ENCODE results near the gene TMEM266.
"Not testable (repeated sequence)": the region's sequence is repeated elsewhere in the genome, so short reads cannot be mapped to it uniquely, and the experiment has no call there.

TMEM266 gene, protein sequence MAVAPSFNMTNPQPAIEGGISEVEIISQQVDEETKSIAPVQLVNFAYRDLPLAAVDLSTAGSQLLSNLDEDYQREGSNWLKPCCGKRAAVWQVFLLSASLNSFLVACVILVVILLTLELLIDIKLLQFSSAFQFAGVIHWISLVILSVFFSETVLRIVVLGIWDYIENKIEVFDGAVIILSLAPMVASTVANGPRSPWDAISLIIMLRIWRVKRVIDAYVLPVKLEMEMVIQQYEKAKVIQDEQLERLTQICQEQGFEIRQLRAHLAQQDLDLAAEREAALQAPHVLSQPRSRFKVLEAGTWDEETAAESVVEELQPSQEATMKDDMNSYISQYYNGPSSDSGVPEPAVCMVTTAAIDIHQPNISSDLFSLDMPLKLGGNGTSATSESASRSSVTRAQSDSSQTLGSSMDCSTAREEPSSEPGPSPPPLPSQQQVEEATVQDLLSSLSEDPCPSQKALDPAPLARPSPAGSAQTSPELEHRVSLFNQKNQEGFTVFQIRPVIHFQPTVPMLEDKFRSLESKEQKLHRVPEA

GRCh38 chr15:76059320-76060117 is at the start of gene TMEM266:
TMEM266 (plus strand) TSS chr15:76059985; CDS start chr15:76134264, 74,279 bp downstream.
- peak; percentile 83 for DNase-seq (ENCODE audit: low spot score)

DNA sequence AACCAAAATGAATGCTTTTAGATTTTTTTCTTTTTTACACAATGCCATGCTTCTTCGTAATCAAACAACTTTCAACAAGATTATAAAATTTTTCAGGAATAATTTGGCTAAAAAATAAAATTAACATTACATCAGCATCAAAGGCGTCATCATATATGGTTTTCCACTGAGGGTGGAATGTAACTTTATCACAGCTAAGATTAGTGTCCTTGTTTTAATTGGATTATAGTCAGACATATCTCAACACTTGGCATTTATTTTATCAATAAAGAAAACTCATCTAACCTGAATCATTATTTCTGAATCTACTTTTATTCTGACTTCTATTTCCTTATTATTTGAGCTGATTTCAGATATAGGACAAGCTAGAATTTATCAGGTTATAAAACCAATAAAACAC is 49.2 kb upstream of the TMEM266 start:
- DNase-seq (ENCODE audit: low spot score) = no peak

DNA sequence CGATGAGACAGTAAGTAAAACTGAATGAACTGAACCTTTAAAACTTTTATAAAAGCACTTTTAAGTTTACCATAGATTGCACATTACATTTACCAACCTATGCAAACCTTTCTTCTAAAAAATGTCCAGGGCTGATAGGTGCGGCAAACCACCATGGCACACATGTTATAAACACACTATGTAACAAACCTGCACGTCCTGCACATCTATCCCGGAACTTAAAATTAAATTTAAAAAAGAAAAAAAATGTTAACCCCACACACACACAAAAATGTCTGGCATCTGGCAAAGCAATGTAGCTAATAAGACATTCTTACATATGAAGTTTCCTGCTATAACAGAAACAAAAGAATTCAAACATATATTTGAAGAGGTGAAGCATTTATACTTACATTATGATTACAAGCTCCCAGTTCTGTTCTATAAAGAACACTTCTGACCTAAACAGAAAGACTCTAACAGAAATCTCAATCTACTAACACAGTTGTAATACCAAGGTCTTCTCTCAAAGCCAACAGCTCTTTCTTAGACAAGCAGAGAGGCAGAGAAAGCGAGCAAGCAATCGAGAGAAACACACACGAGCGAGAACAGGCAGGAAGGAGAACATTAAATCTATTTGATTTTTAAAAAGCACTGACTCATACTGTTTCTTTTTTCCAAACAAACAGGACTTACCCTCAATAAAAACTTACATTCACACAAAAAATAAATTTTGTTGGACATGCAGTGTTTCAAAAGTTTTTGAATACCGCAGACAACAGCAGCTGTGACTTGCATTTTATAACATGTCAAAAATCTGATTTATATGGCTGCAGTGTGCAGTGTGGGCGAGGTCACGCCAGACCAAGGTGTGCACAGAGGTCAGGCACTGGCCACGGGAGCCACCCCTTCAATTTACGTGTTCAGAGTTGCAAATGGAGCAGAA is 47.9 kb upstream of the TMEM266 start, which contains the start of gene NRG4:
NRG4 (minus strand) TSS at position 798 of the 925 bp plus-strand sequence. CDS start 1,194 bp downstream, outside the sequence.
- peak; percentile 6 for DNase-seq (ENCODE audit: low spot score)

- not testable (repeated sequence) for DNase-seq (ENCODE audit: low spot score)
Observed at GRCh38 chr15:76013470-76013869, 46.3 kb upstream of the TMEM266 start.

- DNase-seq (ENCODE audit: low spot score) = no peak
Observed at GRCh38 chr15:76024021-76024768, 35.6 kb upstream of the TMEM266 start.

- DNase-seq (ENCODE audit: low spot score) = no peak
Observed at GRCh38 chr15:76032046-76032445, 27.7 kb upstream of the TMEM266 start.

DNA sequence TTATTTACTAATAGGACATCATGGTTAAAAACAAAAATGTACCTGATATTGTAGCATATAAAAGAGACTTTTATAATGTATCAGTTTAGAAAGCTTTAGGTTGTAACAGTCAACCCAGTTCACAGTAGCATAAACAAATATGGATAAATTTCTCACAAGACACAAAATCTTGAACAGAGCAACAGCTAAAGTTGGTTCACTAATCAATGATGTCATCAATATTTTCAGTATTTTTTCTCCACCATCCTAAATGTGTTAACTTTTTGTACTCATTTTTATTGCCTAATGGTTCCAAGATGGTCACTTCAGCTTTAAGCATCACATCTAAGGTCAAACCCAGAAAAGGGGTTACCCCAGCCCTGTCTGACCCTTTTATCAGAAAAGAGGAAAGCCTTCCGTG is 26.3 kb upstream of the TMEM266 start:
- no peak for DNase-seq (ENCODE audit: low spot score)

- DNase-seq (ENCODE audit: low spot score) = no peak
Observed at GRCh38 chr15:76034111-76034510, 25.7 kb upstream of the TMEM266 start.

DNA sequence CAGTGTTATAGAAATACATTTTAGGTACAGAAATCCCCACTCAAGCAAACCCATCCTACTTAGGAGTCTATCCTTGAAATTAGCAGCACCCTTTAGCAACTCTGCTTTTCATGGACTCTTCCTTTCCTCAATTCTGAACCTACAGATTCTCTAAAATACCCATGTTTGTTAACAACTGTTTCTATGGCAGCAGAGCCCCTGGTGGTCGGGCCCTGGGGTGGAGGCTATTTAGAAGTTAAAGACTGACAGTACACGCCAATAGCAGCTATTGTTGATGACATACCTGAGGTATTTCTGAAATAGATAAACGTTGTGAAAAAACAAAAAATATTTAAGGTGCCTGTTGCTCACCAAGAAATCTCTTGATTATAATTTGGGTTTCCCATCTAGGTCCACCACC is 24.2 kb upstream of the TMEM266 start:
- no peak for DNase-seq (ENCODE audit: low spot score)

DNA sequence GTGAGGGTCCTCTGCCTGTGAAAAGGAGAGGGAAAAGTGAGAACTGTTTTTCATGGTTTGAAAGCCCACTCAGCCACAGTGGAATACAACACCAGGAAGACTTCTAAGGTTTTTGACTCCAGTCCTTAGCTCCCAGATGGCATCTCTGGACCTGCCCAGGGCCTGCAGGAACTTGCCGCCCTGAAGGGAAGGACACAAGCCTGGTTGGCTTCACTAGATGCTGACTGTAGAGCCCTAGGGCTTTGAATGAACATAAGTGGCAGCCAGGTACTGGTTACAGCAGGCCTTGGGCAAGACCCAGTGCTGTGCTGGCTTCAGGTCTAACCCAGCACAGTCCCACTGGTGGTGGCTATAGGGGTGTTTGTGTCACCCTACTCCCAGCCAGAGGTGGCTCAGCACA is 21.3 kb upstream of the TMEM266 start:
- no peak for DNase-seq (ENCODE audit: low spot score)

GRCh38 chr15:76054201-76054600 is 5.6 kb upstream of the TMEM266 start:
- not testable (repeated sequence) for DNase-seq (ENCODE audit: low spot score)

- DNase-seq (ENCODE audit: low spot score) = no peak
Observed at GRCh38 chr15:76056931-76057330, 2.9 kb upstream of the TMEM266 start.

DNA sequence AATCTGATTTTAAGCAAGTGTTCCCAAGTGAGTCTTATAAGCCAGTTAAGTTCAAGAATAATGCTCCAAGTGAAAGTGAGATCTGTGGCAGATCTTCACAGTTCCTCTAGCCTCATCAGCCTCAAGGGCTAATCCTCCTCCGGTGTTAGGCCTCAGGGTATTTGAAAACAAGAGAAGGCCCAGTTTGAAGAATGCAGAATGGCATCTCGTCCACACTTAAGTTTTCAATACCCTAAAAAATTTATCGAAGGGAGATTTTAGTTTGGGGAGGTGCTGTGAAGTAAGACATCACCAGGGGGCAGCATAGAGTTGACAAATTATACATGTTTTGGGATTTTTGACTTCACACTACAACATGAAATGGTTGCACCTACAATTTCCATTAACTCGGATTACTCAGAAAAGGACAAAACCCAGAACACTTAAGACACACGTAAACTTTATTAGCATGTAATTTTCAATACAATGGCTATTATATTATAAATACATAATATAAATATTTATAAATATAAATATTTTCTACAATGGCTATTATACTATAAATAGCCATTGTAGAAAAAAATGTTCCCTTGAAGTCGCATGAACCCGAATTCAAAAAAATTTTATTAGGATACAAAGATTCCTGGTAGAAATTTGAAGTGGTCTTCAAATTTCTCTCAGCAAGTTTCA is 2.3 kb upstream of the TMEM266 start:
- DNase-seq (ENCODE audit: low spot score) = peak; percentile 62

DNA sequence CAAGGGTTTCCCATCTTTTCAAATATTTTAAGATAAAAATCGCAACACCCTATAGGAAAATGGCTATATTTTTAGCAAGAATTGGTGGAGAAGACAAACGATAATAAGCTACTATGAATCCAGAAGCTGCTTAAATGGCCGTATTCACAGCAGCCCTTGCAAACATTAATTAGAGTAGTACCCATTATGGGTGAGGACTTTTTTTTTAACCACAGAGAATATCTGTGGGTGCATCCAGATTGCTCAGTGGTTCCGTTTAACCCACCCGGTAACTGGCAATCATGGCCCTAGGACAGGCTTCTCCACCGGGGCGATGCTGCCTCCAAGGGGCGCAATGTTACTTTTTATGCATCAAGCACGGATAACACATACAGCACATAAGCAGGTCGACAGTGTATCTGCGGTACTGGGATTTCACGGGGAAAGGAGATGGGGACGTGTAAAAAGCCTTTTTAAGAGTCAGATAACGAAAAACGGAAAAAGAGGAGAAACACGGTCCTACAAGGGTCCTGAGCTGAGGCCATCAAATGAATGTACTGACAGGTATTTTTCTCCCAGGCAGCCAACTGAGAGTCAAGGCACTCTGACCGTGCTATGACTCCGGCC is 968 bp upstream of the TMEM266 start:
- DNase-seq (ENCODE audit: low spot score) = no peak

DNA sequence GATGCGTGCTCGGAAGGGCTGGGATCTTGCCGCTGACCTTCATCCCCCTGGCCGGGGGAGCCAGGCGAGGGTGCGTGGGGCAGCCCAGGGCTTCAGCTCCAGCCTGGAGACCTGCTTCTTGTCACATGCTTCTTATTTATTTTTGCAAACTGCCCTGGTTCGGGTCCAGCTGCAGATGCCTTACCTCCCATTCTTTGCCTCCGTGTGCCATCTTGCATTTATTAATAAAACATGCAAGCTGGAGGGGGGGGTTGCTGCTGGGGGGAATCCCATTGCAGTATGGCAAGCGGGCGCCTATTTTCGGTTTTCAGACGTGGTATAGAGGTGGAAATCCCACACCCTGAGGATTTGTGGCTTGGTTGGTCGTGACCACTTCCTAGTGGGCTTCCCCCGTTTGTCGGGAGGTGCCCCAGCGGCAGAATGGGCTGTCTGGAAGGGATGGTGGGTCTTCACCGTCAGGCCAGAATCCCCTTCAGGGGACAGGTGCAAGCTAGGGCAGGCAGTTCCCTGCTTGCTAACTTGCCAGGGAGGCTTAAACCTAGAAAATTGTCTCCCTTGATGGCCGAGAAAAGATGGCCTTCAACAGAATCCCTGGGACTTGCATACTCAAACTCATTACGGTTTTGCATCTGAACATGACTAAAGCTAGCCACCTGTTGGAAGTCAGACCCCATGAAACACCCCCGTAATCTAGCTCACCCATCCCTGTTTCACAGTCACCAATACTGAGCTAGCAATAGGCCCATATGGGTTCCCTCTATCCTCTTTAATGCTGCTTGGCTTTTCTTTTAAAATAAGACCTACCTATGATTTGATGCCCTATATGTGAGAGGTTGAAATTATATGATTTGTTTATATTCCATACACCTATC is 569 bp downstream of the TMEM266 start:
- DNase-seq (ENCODE audit: low spot score) = no peak

- DNase-seq (ENCODE audit: low spot score) = no peak
Observed at GRCh38 chr15:76061700-76062099, 1.9 kb downstream of the TMEM266 start.

DNA sequence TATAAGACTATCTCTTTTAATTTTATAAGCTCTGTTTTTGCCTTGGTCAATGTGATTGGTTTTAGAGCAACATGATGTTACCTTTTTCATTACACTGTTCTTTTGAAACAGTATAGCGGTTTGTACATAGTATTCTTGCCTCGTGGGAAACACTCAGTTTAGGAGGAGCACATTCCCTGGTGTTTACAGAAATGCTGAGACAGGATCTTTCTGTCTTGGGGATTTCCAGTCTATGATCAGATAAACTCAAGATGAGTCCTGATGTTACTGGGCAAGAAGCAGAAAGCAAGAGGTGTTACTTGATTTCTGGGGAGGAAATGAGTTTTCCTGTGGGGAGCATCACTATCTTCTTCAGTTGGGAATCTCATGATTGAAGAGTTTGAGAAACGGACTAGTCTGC is 2.5 kb downstream of the TMEM266 start:
- DNase-seq (ENCODE audit: low spot score) = no peak

DNA sequence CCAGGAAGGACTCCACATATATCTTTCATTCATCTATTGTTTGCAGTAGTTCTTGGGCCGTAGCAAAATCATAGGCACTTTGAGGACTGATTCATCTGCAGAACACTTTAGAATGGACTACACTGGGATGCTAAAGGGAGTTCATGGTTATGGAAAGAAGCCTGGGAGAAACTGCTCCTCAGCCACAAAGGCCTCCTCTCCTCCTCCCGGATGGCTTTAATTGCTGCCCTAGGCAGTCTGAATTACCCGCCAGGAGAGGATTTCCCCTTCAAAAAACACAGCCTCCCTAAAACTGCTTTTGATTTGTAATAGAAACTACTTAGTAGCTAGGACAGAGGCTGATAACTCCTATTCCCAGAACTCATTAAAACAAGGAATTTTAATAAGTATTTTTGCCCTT is 4.6 kb downstream of the TMEM266 start:
- DNase-seq (ENCODE audit: low spot score) = no peak

- DNase-seq (ENCODE audit: low spot score) = no peak
Observed at GRCh38 chr15:76065245-76065644, 5.5 kb downstream of the TMEM266 start.

Data from GM03348 (cell line).